HG03159 (cell line): Measurements from ENCODE around the gene MEGF10.
"Not testable (repeated sequence)": the region's sequence is repeated elsewhere in the genome, so short reads cannot be mapped to it uniquely, and the experiment has no call there.

Source experiments
- ATAC-seq: cut with Tn5 transposase; IDR thresholded peaks from one replicate; pipeline ENCODE4 v1.9.1; 2021; ENCODE audit warnings: mild to moderate bottlenecking, moderate library complexity; ENCODE audit not compliant: unreplicated experiment

MEGF10 gene

DNA sequence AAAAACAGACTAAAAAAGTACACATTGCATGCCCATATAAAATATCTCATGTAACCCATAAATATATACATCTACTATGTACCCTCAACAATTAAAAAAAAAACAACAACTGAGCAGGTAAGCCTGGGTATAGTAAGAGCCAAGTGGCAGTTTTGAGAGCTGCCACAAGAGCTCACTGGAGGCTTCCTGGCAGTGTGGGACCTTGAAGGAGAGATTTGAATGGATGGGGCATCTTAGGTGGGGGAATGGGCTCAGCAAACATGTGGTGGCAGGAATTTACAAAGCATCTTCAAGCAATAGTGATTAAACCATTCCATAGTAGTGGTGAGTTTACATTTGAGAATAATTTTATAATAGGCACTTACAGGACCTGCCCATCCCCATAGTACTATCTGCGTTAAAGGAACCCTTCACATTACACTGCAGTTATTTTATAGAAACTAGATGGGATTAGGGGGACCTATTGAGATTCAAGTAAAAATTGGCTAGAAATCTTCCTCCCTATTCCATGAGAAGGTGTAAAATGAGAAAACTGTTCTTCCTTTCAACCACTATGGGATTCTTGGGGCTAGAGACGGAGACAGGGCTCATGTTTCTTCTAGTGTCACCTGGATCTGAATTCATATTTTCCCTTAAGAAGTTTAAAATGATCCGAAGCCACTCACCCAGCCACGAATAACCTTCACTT is 6.9 kb downstream of the MEGF10 start:
- no peak for ATAC-seq

DNA sequence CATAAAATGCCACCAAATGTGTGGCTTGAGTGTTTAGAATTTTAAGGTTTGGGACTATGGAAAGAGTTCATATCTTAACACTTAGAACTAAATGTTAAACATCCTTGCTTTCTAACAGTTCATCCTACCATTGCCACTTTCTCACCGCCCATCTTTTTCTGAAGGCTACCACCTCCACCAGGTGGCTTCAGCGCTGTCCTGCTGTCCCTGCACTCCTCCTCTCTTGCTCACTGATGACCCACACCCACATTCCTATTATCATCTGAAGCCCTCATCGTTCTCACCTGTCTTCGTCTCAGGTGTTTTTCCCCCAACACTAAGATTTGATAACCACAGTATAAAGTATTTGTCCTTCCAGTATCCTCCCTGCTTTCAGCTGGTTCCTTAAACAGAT is 7.4 kb downstream of the MEGF10 start:
- no peak for ATAC-seq

DNA sequence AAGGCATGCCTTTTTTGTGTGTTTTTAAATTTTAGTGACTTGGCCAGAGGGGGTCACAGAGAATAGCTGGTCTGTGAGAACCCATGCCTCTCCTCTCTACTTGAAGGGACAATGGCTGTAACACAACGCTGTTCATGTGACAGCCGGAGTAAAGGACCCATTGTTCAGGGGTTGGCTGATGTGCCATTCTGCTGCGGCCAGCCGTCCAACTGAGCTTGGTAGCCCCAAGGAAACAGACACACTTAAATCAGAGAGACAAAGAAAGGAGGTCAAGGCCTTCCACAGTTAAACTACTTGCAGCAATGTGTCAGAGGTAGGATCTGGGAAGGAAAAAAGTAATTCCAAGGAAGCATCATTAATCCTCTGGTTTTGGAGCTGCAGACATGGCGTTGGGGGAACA is 8.1 kb downstream of the MEGF10 start:
- ATAC-seq, result no peak

DNA sequence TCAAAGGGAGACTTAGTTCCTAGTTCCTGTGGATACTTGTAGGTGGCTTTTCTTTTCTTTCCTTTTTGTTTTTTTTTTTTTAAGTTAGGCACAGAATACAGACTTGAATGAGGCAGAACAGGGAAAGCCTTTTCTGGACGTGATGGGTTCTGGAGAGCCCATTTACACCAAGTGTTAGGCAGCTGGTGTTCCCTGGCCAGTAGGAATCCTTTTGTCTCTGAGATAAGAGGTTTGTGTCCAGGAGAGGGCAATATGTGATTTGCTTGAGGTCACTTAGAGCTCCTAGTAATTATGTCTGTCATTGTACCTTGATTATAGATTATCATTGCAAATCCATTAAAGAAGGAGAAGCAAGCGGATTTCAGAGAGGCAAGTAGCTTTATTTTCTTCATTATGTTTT is 9.1 kb downstream of the MEGF10 start:
- ATAC-seq, result no peak

DNA sequence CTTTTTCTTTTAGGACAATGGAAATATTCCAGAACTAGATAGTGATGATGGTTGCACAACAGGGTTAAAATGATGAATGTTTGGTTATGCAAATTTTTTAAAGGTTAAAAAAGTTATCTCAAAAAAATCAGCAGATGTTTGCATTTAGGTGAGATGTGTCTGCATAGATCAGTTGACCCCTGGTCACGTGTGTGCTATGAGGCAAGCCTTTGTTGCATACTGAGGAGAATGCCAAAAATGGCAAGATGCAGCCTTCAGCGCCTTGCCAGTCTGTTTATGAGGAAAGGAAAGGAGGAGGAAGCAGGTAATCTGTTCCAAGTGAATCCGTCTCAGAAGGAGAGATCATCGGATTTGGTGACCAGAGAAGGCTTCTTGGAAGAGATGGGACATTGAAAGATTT is 11.9 kb downstream of the MEGF10 start:
- ATAC-seq, result no peak

DNA sequence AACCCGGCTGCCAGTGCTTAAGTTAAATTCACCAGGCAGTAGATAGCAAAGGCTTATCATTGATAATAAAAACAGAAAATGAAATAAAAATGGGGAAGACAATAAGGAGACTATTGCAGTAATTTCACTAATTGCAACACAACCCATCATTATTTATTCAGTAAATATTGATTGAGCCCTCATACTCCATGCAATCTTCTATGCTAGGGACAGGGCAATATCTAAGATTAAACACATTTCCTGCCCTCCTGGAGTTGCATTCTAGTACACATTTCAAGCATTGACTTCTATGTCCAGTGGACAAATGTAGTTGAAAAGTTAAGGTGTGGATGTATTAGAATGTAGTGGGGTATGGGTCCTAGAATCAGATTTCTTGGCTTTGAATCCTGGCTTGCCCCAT is 12.8 kb downstream of the MEGF10 start:
- no peak for ATAC-seq

DNA sequence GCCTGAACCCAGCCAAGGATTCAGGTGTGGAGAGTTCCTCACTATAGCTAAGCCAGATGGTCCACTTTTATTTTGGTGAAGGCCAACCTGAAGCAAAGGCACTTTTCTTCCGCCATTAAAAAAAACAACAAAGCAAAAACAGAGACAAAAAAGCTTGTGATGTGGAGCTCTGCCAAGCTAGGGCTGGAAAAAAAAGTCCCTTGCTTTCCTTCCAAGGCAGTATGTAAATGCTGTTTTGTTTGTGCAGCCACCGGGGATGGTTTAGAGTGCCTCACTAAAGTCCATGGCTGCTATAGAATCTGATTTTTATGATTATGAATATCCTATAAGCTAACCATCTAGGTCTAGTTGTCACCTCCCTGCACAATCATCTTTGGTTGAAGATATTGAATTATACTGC is 14.9 kb downstream of the MEGF10 start:
- no peak for ATAC-seq

DNA sequence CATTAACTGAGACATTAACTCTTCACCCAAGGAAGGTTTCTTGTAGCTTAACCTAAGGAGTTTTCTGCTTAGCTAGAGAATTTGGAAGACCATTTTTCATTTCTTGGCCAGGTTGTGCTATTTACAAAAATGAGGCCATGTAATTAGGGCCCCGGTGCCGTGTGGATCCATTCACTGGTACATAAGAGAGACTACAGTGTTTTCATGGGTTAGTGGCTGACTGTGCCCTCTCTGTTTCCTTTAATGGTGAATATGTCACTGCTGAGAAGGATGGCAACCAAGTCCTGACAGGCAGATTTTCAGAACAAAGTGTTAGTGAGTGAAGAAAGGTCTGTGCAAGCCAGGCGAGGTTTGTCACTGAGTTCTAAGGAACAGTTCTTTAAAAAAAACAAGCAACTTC is 15.4 kb downstream of the MEGF10 start:
- ATAC-seq, result no peak

DNA sequence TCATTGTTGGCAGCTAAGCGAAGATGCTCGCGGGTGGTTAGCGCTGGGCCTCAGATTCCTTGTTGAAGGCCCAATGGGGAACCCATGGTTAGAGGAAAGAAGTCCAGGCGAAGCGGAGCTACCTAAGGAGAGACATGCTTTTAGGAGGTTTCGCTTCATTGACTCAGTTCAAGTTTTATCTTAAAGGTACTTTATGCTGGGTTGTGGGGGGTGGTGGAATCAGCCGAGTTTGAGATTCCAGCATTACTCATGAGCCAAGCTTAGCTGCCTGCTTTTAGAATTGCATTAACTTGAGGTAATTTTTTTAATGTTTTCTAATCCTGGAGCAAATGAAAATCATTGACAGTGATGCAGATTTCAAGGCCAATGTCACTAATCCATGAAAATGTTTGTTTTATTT is 16.1 kb downstream of the MEGF10 start:
- no peak for ATAC-seq

DNA sequence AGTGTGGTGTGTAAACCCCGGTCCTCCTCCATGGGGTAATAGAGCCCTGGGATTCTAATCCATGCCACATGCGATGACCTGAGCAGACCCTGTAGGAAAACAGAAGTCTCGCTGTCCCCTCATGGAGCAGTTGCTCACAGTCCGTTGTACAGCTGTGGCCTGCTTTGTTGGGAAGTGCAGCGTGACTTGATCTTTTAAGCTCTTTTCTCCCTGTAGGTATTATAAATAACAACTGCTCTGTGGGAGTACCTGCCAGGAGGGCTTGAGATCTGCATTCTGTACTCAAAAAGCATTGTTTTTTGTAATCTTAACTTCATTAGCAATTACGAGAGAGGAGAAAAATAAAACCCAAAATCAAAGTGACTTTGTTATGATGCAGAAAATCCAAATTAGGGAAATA is 17.3 kb downstream of the MEGF10 start:
- ATAC-seq, result no peak

DNA sequence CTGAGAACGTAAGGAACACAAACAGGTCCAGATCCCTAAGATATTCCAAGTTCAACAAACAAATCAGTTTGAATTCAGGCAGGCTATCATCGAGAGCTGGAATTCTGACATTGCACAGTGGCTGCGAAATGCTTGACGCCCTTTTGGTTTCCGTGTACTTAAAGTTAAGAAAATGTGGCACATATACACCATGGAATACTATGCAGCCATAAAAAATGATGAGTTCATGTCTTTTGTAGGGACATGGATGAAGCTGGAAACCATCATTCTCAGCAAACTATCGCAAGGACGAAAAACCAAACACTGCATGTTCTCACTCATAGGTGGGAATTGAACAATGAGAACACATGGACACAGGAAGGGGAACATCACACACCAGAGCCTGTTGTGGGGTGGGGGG is 17.7 kb downstream of the MEGF10 start:
- ATAC-seq, result not testable (repeated sequence)

DNA sequence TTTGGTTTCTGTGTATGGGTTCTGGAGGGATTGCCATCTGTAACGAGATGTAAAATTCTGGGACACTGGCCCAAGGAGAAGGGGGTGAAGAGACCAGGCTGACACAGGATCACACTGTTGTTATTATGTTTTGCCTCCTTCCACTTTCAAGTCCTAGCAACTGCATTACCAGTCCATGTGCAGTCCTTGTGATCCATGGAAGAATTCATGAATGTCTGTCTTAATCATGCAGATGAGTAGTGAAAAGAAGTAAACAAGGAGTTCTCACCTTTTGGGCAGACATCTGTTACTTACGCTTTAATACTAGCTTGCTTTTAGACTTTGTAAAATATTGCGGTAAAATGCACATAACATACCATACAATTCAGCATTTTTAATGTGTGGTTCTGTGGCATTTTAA is 18.3 kb downstream of the MEGF10 start:
- ATAC-seq, result no peak

DNA sequence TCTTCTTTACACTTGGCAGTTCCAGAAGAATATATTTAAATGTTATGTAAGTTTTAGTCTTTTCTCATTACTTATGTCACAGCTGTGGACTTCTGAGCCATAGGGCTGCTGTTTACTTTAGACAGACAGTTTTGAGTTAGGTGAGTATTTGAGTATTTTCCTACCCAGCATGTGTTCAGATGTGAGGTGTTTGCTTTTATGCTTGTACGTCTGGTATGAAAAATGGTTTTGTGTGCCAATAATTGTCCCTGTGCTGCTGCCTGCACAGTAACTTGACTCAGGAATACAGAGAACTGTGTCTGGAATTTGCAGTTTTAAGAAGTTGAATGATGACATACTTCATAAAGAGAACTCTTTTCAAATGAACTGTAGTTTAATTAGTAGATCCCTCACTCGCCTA is 20.8 kb downstream of the MEGF10 start:
- no peak for ATAC-seq

DNA sequence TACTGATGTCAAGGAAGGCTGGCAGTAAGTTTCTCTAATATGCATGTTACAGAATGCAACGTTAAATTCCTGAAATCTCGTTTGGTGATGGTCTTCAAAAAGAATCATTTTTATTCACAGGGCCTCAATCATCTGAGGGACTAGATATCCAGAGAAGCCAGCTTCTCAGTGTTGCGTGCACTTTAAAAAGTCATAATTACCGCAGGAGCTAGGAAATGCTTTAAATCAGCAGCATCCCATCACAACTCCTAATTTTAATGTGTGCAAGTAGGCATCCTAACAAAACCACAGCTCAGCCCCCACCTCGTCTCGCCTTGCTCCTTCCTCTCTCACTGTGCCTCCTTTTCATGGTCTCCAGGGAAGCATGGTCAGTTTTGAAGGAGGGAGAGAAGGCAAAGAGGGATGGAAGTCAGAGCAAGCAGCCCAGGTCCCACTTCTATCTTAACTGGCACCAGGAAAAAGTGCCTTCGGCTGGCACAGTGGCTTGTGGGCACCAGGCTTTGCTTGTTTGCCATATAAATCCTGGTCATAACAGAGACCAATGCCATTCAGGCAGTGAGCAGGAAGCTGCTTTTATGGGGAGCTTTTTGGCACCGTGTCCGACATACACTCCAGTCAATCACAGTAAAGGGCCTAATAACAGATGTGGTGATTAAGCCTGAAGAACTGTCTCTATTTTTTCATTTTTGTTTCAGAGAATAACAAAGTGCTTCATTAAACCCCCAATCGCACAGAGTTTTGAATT is 21.4 kb downstream of the MEGF10 start:
- ATAC-seq, result no peak

DNA sequence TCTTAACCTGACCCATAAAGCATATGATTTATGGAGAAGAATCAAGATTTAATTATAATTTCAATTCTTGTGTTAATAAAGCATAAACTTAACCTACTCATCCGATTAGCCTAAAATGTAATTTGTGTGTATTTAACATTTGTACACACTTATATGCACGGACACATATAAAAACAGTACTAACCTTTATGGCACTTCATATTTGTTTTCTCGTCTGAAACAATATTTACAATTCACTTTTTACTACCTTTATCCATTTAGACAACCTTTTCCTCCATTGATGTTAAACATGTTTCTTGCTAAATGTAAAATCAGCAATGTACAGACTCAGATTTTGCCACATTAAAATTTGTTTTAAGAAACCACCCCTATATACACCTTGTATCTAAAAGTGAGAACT is 22.8 kb downstream of the MEGF10 start:
- ATAC-seq, result no peak

DNA sequence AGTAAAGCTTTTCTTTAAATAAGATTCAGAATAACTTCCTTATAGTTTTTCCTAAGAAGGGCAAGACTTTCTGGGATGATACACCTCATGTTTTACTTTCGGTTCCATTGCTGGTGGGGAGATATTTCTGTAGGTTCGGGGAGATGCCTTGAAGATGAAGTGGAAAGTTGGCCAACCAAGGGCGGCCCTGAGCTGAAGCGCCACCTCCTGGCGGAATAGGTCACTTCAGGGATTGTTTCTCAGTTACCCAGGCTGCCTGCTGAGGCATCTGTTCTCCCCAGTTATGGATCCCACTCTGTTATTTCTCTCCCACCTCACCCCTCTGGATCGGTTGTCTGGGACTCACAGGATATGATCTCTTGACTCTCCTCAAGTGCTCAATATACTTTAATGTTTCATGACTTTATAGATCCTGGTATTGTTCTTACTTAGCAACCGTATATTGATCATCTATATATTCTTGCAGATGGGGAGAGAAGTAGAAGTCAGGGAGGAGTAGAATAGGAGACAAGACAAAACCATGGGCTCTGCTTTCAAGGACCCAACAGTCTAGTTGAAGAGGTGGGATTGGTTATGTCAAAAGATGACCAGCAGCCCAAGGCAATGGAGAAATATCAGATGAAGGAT is 23.4 kb downstream of the MEGF10 start:
- peak; percentile 98 for ATAC-seq

DNA sequence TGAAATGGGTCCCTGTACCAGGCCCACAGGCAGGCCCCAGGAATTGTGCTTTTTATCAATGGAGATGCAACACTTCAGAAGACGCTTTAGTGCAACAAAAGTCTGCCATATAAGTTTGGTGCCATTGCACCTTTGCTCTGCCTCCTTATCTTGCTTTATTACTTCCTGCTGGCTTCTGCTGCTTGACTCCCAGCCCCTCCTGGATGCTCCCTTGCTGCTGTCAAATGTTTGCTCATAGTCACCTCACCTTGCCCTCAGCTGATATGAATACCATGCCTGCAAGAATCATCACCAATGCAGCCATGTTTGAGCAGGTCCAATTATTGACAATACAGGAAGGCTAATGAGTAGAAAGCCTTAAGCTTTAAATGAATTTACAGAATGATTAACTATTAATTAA is 25.4 kb downstream of the MEGF10 start:
- no peak for ATAC-seq

DNA sequence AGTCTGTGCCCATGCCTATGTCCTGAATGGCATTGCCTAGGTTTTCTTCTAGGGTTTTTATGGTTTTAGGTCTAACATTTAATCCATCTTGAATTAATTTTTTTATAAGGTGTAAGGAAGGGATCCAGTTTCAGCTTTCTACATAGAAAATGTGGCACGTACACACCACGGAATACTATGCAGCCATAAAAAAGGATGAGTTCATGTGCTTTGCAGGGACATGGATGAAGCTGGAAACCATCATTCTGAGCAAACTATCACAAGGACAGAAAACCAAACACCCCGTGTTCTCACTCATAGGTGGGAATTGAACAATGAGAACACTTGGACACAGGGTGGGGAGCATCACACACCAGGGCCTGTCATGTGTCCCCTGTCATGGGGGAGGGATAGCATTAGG is 26.8 kb downstream of the MEGF10 start:
- ATAC-seq, result not testable (repeated sequence)

DNA sequence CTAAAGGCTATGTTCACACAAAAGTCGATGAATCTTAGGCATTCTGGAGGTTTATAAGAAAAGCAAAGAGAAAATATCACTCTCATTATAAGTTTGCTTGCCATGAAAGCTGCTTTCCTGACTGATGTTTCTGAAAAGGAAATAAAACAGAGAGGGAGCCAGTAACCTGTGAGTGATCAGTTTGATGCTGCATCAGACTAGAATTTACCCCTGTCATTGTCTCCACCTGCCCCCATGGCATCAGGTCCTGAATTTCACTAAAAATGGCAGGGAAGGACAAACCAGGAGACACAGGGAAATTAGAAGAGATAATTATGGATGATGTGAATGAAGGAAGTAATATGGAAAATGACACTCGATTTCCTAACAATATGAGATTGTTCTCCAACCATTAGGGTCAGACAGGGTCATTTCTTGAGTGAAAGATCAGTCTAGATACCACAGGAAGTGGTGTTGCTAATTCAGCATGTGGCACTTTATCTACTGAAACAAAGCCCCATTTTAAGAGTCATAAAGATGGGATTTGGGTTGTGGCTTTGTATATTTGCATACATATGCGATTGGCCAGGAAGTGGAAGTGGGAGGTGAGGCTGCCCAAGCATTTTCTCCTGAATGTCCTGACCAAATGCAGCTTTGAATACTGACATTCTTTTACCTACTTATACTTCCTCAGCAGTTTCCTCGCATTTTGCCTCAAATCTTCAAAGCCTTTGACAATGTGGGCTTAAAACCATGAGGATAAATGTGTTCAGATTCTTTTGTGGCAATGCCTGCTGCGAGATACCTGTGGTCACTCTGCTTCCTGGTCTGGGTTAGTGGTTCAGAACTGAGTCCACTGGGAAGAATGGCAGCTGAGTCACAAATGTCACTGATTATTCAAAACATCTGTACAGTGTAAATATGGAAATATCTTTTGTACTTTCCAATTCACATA is 29.7 kb downstream of the MEGF10 start:
- ATAC-seq, result peak; percentile 94

DNA sequence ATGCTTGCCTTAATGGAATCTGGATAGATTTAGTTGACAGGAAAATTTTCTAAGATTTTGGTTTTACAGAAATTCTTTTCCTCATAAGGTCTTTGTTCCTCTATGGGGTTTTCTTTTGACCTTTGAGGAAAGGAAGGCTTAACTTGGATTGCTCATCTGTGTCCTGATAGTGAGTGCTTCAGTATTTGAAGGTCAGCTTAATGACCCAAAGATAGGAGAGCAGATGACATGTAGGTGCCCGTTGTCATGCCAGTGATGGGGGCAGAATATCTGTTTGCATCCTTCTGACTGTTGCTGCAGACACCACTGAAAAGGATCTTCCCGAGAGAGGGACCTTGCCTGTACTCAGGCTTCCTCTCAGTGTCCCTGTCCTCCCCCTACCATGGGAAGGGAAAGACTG is 30.9 kb downstream of the MEGF10 start:
- ATAC-seq, result no peak

DNA sequence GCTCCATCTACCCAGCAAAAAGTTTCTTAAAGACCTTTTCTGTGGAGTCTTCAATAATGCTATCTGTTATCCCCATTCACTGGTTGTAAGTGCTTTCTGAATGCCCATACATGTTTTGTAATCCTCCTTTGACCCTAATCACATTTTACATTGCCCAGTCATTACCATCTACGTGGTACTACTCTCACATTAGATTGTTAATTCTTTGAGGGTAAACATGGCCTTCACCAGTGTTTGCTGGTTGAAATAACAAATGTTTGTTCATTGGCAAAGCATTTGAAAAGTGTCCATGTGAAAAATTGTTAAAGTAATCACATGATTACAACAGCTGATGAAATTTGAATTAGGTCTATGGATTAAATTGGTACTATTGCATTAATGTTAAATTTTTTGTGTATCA is 31.8 kb downstream of the MEGF10 start:
- ATAC-seq, result no peak
